Erythroblast (primary cell): Measurements from ENCODE around the gene BMP8A.

Source experiments
- GATA1 ChIP-seq: IDR thresholded peaks from 2 replicates; pipeline ENCODE4 v1.6.1; 2011; ENCODE audit warnings: low read depth, mild to moderate bottlenecking, control low read depth, low read length, moderate library complexity
- POLR2A ChIP-seq: IDR thresholded peaks from 2 replicates; pipeline ENCODE4 v1.6.1; 2011; ENCODE audit warnings: mild to moderate bottlenecking, low read length

DNA sequence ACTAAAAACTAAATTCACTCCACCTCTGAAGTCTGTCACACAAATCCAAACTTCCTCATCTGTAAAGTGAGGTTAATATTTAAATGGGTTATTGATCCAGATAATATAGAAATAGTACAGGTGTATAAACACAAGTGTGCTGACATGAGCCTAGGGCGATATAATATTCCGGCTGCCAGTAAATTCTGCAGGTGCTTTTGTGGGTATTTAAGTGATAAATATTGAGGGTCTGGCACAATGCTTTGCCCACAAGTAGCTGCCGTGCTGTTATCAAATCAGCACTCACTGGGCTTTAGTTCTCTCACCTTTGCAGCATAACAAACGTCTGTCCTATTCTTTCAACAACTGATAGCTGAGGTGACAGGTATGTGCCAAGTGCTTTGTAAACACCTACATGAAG, 77.6 kb downstream of the BMP8A start:
- TF ChIP-seq POLR2A: no peak
- TF ChIP-seq GATA1: no peak
